OCI-LY7 (cell line): ENCODE data around the gene DEFB125. TPM values are rescaled to one million over a fixed set of nuclear protein-coding genes. Genes with fewer than 3 reads are reported as not detected.

ENCODE experiments used
- BruUV-seq: library from RNA; stranded (reverse); fragments of 400-500 nt; replicated peaks from 2 replicates; lab custom pipeline; 2021; lab: Mats Ljungman, UMichigan
- CTCF ChIA-PET: fragments of 300-600 bp; sonication (Branson Sonifier 250); formaldehyde crosslinking; loops from one replicate; lab custom pipeline; 2022; ENCODE audit warnings: antibody characterized with exemption; ENCODE audit not compliant: unreplicated experiment; lab: Charles Lee
- POLR2A ChIA-PET: fragments of 300-600 bp; sonication (Branson Sonifier 250); formaldehyde crosslinking; loops from one replicate; lab custom pipeline; 2022; ENCODE audit warnings: antibody characterized with exemption; lab: Charles Lee
- DNase-seq: peaks from one replicate; pipeline ENCODE4 v3.0.0-alpha.2; 2015; ENCODE audit warnings: low spot score
- H2AFZ ChIP-seq: fragments of 200-600 bp; sonication (generic), shearing (Covaris generic); 2 replicates; pipeline ENCODE4 v1.6.1; 2014; ENCODE audit warnings: mild to moderate bottlenecking, antibody characterized with exemption, low read length, moderate library complexity
- H3K27ac ChIP-seq: fragments of 200-600 bp; sonication (generic); 2 replicates; pipeline ENCODE4 v1.5.1; 2014; ENCODE audit warnings: mixed run types, low read depth, mild to moderate bottlenecking, moderate library complexity, low read length, inconsistent platforms; ENCODE audit not compliant: poor library complexity, severe bottlenecking
- H3K36me3 ChIP-seq: fragments of 200-600 bp; sonication (generic); 2 replicates; pipeline ENCODE4 v1.6.1; 2014; ENCODE audit warnings: mild to moderate bottlenecking, antibody characterized with exemption, low read length, moderate library complexity, mixed read lengths; ENCODE audit not compliant: insufficient read depth
- H3K4me1 ChIP-seq: fragments of 200-600 bp; sonication (generic); 2 replicates; pipeline ENCODE4 v1.5.1; 2014; ENCODE audit warnings: mild to moderate bottlenecking, low read length; ENCODE audit not compliant: insufficient read depth, poor library complexity, severe bottlenecking
- H3K4me2 ChIP-seq: fragments of 200-600 bp; sonication (generic); 2 replicates; pipeline ENCODE4 v1.6.1; 2014; ENCODE audit warnings: mild to moderate bottlenecking, low read length
- H3K4me3 ChIP-seq: fragments of 200-600 bp; sonication (generic); 2 replicates; pipeline ENCODE4 v1.5.1; 2014; ENCODE audit warnings: mild to moderate bottlenecking, low read depth, low read length; ENCODE audit not compliant: poor library complexity, severe bottlenecking
- H3K79me2 ChIP-seq: fragments of 200-600 bp; sonication (generic); 2 replicates; pipeline ENCODE4 v1.6.1; 2016; ENCODE audit warnings: low read depth, mild to moderate bottlenecking, low read length, moderate library complexity, mixed read lengths; ENCODE audit not compliant: insufficient read depth
- H3K9me2 ChIP-seq: fragments of 200-600 bp; sonication (generic); 2 replicates; pipeline ENCODE4 v1.6.1; 2016; ENCODE audit warnings: mild to moderate bottlenecking, low read length, mixed read lengths; ENCODE audit not compliant: insufficient read depth
- H3K9me3 ChIP-seq: fragments of 200-600 bp; sonication (generic); 2 replicates; pipeline ENCODE4 v1.6.1; 2014; ENCODE audit warnings: mild to moderate bottlenecking, mixed run types, low read length, mixed read lengths
- H4K20me1 ChIP-seq: fragments of 200-600 bp; sonication (generic); 2 replicates; pipeline ENCODE4 v1.6.1; 2014; ENCODE audit warnings: mild to moderate bottlenecking, antibody characterized with exemption, low read length, moderate library complexity, mixed read lengths; ENCODE audit not compliant: insufficient read depth
- CTCF ChIP-seq: fragments of 200-600 bp; sonication (generic); conservative IDR thresholded peaks from 2 replicates; pipeline ENCODE4 v1.5.1; 2014; ENCODE audit warnings: mild to moderate bottlenecking, antibody characterized with exemption, low read length, moderate library complexity, mixed read lengths
- EZH2phosphoT487 ChIP-seq: fragments of 200-600 bp; sonication (generic); IDR thresholded peaks from 2 replicates; pipeline ENCODE4 v1.6.1; 2018; ENCODE audit warnings: low read depth, borderline replicate concordance, mild to moderate bottlenecking, mixed run types, antibody characterized with exemption, low read length, moderate library complexity, mixed read lengths
- intact Hi-C: fragments of 100-400 bp; cut with micrococcal nuclease; formaldehyde crosslinking; loops from one replicate; pipeline ENCODE4 v1.10.0; 2022; ENCODE audit not compliant: unreplicated experiment
- total RNA-seq, 2 experiments: library from RNA; depleted of rRNA in 1 of 2; stranded (reverse); fragments of >200 nt in 1 of 2; shearing (Covaris generic) in 1 of 2; gene quantifications; 2 replicates each; pipeline ENCODE4 v1.2.3, GENCODE V29; 2014 to 2022

The DEFB125 gene
- total RNA-seq, 2 experiments from 2014 or later, result not detected

- ChIA-PET CTCF (no interaction called here), POLR2A (no interaction called here)
- Histone ChIP-seq H3K36me3 (no peaks in the 10 kb centered on the region), H3K9me3 (no peaks in the 10 kb centered on the region), H3K27ac (no peak overlapping the region), H2AFZ (no peak overlapping the region), H3K4me2 (no peak overlapping the region), H3K4me3 (no peak overlapping the region), H3K4me1 (no peaks in the 10 kb centered on the region), H4K20me1 (no peaks in the 10 kb centered on the region), H3K9me2 (no peaks in the 10 kb centered on the region), H3K79me2 (no peaks in the 10 kb centered on the region)
- no peak for TF ChIP-seq CTCF
- TF ChIP-seq EZH2phosphoT487, result no peak
- intact Hi-C loops, result no loop called here
- no peak for DNase-seq
- no TSS peak for BruUV-seq
Observed at GRCh38 chr20:101975-102374, 14.5 kb downstream of the DEFB125 start.

GRCh38 chr20:103456-103855 is 16.0 kb downstream of the DEFB125 start:
- TF ChIP-seq CTCF (no peak), EZH2phosphoT487 (no peak)
- Histone ChIP-seq H3K4me2 (no peak overlapping the region), H3K9me2 (no peaks in the 10 kb centered on the region), H4K20me1 (no peaks in the 10 kb centered on the region), H2AFZ (no peak overlapping the region), H3K79me2 (no peaks in the 10 kb centered on the region), H3K9me3 (no peaks in the 10 kb centered on the region), H3K4me1 (no peaks in the 10 kb centered on the region), H3K27ac (no peak overlapping the region), H3K4me3 (no peak overlapping the region), H3K36me3 (no peaks in the 10 kb centered on the region)
- intact Hi-C loops, result no loop called here
- no peak for DNase-seq
- BruUV-seq, result no TSS peak
- ChIA-PET POLR2A (no interaction called here), CTCF (no interaction called here)

- CTCF ChIA-PET, result no interaction called here
Observed at GRCh38 chr20:112396-112795, 24.9 kb downstream of the DEFB125 start.

More at GRCh38 chr20:112396-112795, 24.9 kb downstream of the DEFB125 start:
- Histone ChIP-seq H3K4me1 (no peaks in the 10 kb centered on the region), H3K36me3 (no peaks in the 10 kb centered on the region), H3K27ac (no peak overlapping the region), H3K4me3 (no peak overlapping the region), H2AFZ (no peak overlapping the region), H4K20me1 (no peaks in the 10 kb centered on the region), H3K4me2 (no peak overlapping the region), H3K9me2 (no peaks in the 10 kb centered on the region), H3K79me2 (no peaks in the 10 kb centered on the region), H3K9me3 (no peaks in the 10 kb centered on the region)
- TF ChIP-seq EZH2phosphoT487 (no peak), CTCF (no peak)
- no TSS peak for BruUV-seq
- POLR2A ChIA-PET, result interaction anchor here (0.9 kb wide), 1 partner anchor 10 kb away, joined by 3 read pairs; no protein-coding TSS in a partner anchor
- no peak for DNase-seq
- intact Hi-C loops, result no loop called here
